DND-41 (cell line): ENCODE results near the gene LYST.

Experiments used
- ATAC-seq: fragments of 200-7000 bp; cut with Tn5 transposase; 3 replicates; pipeline ENCODE4 v1.9.1; 2021; ENCODE audit warnings: low read depth; ENCODE audit not compliant: insufficient read depth
- DNase-seq: peaks from one replicate; pipeline ENCODE4 v3.0.0-alpha.2; 2020
- H2AFZ ChIP-seq: 2 replicates; pipeline ENCODE4 v1.6.0; 2012; ENCODE audit warnings: low read depth, low read length
- H3K27ac ChIP-seq: 2 replicates; pipeline ENCODE4 v1.5.1; 2012; ENCODE audit warnings: low read length, inconsistent platforms
- H3K27me3 ChIP-seq: fragments of 200-600 bp; sonication (generic); 2 replicates; pipeline ENCODE4 v1.6.0; 2012; ENCODE audit warnings: low read length, mild to moderate bottlenecking, inconsistent platforms; ENCODE audit not compliant: insufficient read depth, poor library complexity
- H3K36me3 ChIP-seq: 2 replicates; pipeline ENCODE4 v1.5.1; 2012; ENCODE audit warnings: low read length, inconsistent platforms; ENCODE audit not compliant: insufficient read depth
- H3K4me1 ChIP-seq: 2 replicates; pipeline ENCODE4 v1.5.1; 2012; ENCODE audit warnings: mild to moderate bottlenecking, low read length; ENCODE audit not compliant: insufficient read depth
- H3K4me2 ChIP-seq: 2 replicates; pipeline ENCODE4 v1.6.0; 2012; ENCODE audit warnings: mild to moderate bottlenecking, moderate library complexity, low read length, inconsistent platforms; ENCODE audit not compliant: insufficient read depth
- H3K4me3 ChIP-seq, 2 experiments: fragments of 200-600 bp in 1 of 2; shearing (Covaris generic) in 1 of 2; 2 replicates each; pipeline ENCODE4 v1.5.1; 2012 to 2016; ENCODE audit warnings: inconsistent platforms in 2 of 2, low read length in 2 of 2, mild to moderate bottlenecking in 2 of 2, low read depth in 1 of 2, moderate library complexity in 1 of 2
- H3K79me2 ChIP-seq: 2 replicates; pipeline ENCODE4 v1.6.0; 2012; ENCODE audit warnings: low read length, inconsistent platforms; ENCODE audit not compliant: insufficient read depth
- H3K9ac ChIP-seq: 2 replicates; pipeline ENCODE4 v1.6.0; 2012; ENCODE audit warnings: low read depth, mild to moderate bottlenecking, inconsistent platforms, low read length, moderate library complexity
- H3K9me3 ChIP-seq: 2 replicates; pipeline ENCODE4 v1.5.1; 2012; ENCODE audit warnings: low read length, moderate library complexity, mild to moderate bottlenecking, inconsistent platforms; ENCODE audit not compliant: insufficient read depth, severe bottlenecking
- H4K20me1 ChIP-seq: 2 replicates; pipeline ENCODE4 v1.6.0; 2012; ENCODE audit warnings: low read length; ENCODE audit not compliant: insufficient read depth
- CTCF ChIP-seq: IDR thresholded peaks from 2 replicates; pipeline ENCODE4 v1.5.1; 2012; ENCODE audit warnings: borderline replicate concordance, low read length, moderate library complexity, mild to moderate bottlenecking; ENCODE audit not compliant: poor library complexity, severe bottlenecking; ENCODE audit errors: extremely low read depth
- EZH2 ChIP-seq: IDR thresholded peaks from 3 replicates; pipeline ENCODE4 v1.6.1; 2012; ENCODE audit warnings: borderline replicate concordance, low read depth, mild to moderate bottlenecking, moderate library complexity, low read length, inconsistent platforms; ENCODE audit not compliant: severe bottlenecking

Gene LYST

DNA sequence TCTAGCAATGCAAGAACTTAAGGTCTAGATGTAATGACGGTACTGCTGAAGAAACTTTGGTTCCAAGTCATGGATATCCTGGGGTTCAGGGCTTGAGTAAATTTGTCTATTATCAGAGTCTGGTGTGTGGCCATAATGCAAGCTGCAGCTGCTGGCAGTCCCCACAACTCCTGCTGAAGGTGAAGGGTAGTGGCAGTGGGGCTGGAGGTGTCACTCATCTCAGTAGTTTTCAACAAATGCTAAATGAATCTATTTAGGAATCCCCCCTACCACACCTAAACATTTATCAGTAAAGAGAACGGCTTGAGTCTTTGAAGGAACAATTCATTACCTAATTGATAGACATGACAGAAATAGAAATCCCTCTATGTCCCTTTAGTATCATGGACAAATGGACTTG is 118.0 kb downstream of the LYST start:
- Histone ChIP-seq H3K27ac (no peak overlapping the region), H4K20me1 (no peaks in the 10 kb centered on the region), H3K4me2 (no peak overlapping the region), H2AFZ (no peak overlapping the region), H3K36me3 (no peaks in the 10 kb centered on the region), H3K4me1 (no peaks in the 10 kb centered on the region), H3K4me3 (no peak overlapping the region), H3K79me2 (no peaks in the 10 kb centered on the region), H3K9ac (no peak overlapping the region), H3K27me3 (no peaks in the 10 kb centered on the region), H3K9me3 (no peaks in the 10 kb centered on the region)
- no peak for ATAC-seq
- TF ChIP-seq CTCF = no peak
- TF ChIP-seq EZH2 = no peak
- no peak for DNase-seq

DNA sequence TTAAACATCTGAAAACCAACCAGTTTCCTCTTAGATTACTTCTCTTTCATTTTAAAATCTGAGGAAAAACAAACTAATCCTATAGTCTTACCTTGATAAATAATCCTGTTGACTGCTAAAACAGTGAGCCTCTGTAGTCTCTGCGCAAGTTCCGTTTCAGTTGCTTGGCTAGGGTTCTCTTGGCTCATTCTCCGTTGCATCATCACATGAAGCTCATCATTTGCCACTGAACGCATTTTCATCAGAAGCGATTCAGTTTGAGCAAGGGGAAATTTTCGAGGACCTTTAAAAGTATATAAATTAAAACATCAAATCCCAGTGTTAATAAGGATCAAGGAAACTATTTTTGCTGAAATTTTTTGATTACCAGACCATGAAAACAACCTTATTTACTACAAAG is 120.5 kb downstream of the LYST start:
- H3K9ac ChIP-seq = no peak overlapping the region
- H3K4me3 ChIP-seq = no peak overlapping the region
- H3K9me3 ChIP-seq = no peaks in the 10 kb centered on the region
- no peaks in the 10 kb centered on the region for H3K79me2 ChIP-seq
- H3K27ac ChIP-seq = no peak overlapping the region
- TF ChIP-seq EZH2 (no peak), CTCF (no peak)
- H3K27me3 ChIP-seq = no peaks in the 10 kb centered on the region
- H3K4me2 ChIP-seq = no peak overlapping the region
- H2AFZ ChIP-seq = no peak overlapping the region
- H4K20me1 ChIP-seq = no peaks in the 10 kb centered on the region
- no peak for DNase-seq
- H3K4me1 ChIP-seq = no peaks in the 10 kb centered on the region
- H3K36me3 ChIP-seq = no peaks in the 10 kb centered on the region
- no peak for ATAC-seq

DNA sequence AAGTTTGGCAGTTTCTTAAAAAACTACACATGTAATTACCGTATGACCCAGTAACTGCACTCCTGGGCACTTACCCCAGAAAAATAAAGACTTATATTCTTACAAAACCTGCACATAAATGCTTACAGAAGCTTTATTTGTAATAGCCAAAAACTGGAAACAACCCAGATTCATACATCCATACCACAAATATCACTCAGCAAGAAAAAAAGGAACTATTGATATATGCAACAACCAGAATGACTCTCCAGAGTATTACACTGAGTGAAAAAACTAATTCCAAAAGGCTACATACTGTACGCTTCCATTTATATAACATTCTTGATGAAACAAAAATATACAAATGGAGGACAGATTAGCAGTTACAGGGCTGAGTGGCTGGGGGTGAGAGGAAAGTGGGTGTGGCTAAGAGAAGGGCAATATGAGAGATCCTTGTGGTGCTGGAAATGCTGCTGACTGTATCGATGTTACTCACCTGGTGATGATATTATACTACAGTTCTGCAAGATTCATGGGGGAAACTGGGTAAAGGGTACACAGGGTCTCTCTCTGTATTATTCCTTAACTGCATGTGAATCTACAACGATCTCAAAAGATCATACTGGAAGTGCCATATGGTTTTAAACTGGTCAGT is 121.1 kb downstream of the LYST start:
- Histone ChIP-seq H3K4me2 (no peak overlapping the region), H4K20me1 (no peaks in the 10 kb centered on the region), H3K27ac (no peak overlapping the region), H3K9me3 (no peaks in the 10 kb centered on the region), H3K9ac (no peak overlapping the region), H3K79me2 (no peaks in the 10 kb centered on the region), H3K27me3 (no peaks in the 10 kb centered on the region), H3K4me1 (no peaks in the 10 kb centered on the region), H2AFZ (no peak overlapping the region), H3K4me3 (no peak overlapping the region), H3K36me3 (no peaks in the 10 kb centered on the region)
- ATAC-seq = no peak
- TF ChIP-seq EZH2 (no peak), CTCF (no peak)
- DNase-seq = no peak
